Suprapubic skin (tissue), 4 donors: Measurements from ENCODE around the gene LMTK2. TPM values are rescaled to one million over a fixed set of nuclear protein-coding genes. Genes with fewer than 3 reads are reported as not detected.

ENCODE experiments used
- DNase-seq, 2 donors: peaks; one replicate each; pipeline ENCODE4 v3.0.0-alpha.2; 2019; ENCODE audit warnings: low spot score in 2 of 2
- H3K27ac ChIP-seq: fragments of 200-600 bp; sonication (generic); one replicate; pipeline ENCODE4 v1.5.1; 2019
- H3K27me3 ChIP-seq: fragments of 200-600 bp; sonication (generic); one replicate; pipeline ENCODE4 v1.5.1; 2019
- H3K36me3 ChIP-seq: fragments of 200-600 bp; sonication (generic); one replicate; pipeline ENCODE4 v1.5.1; 2019
- H3K4me1 ChIP-seq: fragments of 200-600 bp; sonication (generic); one replicate; pipeline ENCODE4 v1.5.1; 2019
- H3K4me3 ChIP-seq: fragments of 200-600 bp; sonication (generic); one replicate; pipeline ENCODE4 v1.5.1; 2019; ENCODE audit warnings: mild to moderate bottlenecking
- H3K9me3 ChIP-seq: fragments of 200-600 bp; sonication (generic); one replicate; pipeline ENCODE4 v1.5.1; 2019
- EP300 ChIP-seq: sonication (generic); formaldehyde crosslinking; IDR thresholded peaks from one replicate; pipeline ENCODE4 v1.6.1; 2017; ENCODE audit warnings: antibody characterized with exemption
- POLR2A ChIP-seq, 2 donors: fragments of 450-650 bp; IDR thresholded peaks; one replicate each; pipeline ENCODE4 v1.6.1; 2017; ENCODE audit warnings: antibody characterized with exemption in 2 of 2, mild to moderate bottlenecking in 2 of 2, moderate library complexity in 2 of 2
- POLR2AphosphoS5 ChIP-seq, 3 donors: sonication (generic); formaldehyde crosslinking; IDR thresholded peaks; one replicate each; pipeline ENCODE4 v1.6.1; 2017; ENCODE audit warnings: antibody characterized with exemption in 3 of 3
- WGBS: methylation state at CpG from one replicate; pipeline ENCODE4 v1.1.5; 2018; 5-methylcytosine and 5-hydroxymethylcytosine counted together
- total RNA-seq, 4 donors: library from RNA; depleted of rRNA; stranded (reverse); fragments of >200 nt; gene quantifications; one replicate each; pipeline ENCODE4 v1.1.0, GENCODE V29; 2016
- TF ChIP-seq, protein P1 (sequence below), 2 donors: fragments of 200-600 bp in 1 of 2; fragments of 450-650 bp in 1 of 2; sonication (generic) in 1 of 2; IDR thresholded peaks; one replicate each; pipeline ENCODE4 v1.5.1; 2016 to 2019; ENCODE audit warnings: antibody characterized with exemption in 2 of 2, mild to moderate bottlenecking in 1 of 2, moderate library complexity in 1 of 2

Gene LMTK2
- total RNA-seq, 4 donors from 2014 or later: 34.0 to 45.1 (median 39.8) TPM

DNA sequence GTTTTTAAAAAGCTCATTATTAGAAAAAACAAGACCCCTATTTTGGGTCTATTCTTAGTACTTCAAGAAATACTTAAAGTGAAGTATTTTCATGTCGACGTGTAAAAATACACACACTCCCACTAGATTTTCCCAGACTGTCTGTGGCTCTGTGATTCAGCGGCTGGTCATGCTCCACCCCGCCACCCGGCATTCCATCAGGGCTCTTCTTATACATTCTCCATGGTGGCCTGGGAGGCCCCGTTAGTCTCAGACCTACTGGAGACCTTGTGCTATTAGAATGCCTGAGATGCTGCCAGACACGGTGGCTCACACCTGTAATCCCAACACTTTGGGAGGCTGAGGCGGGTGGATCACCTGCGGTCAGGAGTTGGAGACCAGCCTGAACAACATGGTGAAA, 132.3 kb downstream of the LMTK2 start:
- H3K36me3 ChIP-seq: peaks cover 59% of the 10 kb centered on the region
- no peak for DNase-seq
- WGBS: 97% methylated on average over 9 of the region's 9 CpGs

DNA sequence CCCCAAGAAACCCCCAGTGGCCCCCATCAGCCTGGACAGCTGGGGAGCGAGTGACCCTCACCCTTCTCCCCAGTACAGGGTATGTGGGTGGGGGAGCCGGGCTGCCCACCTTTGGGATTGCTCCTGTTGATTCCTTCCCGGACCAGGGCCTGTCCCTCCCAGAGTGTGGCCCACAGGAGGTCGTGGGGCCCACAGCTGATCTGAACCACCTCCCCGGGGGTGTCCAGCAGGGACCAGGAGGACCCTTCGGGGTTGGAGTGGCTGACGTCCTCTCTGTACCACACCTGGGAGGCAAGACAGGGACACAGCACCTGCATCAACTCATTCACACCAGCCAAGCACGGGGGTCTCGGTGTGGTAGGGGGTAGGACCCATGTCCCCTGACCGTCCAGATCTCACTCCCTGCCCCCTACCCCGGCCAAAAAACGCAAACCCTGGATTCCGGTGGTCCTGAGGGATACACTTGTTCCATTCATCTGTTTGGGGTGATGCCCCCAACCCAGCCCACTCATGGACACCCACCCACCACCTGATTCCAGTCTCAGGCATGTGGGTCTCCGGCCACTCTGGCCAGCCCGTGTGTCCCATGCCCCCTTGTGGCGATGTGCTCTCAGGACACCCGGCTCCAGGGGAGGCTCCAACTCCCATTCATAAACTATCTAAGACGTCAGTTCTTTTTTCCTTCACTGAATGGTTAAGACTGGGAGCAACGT, 134.5 kb downstream of the LMTK2 start:
- DNase-seq: no peak
- Histone ChIP-seq H3K27ac (no peak overlapping the region), H3K27me3 (no peaks in the 10 kb centered on the region), H3K36me3 (peaks cover 66% of the 10 kb centered on the region), H3K4me1 (peaks cover 3% of the 10 kb centered on the region), H3K9me3 (no peaks in the 10 kb centered on the region), H3K4me3 (no peak overlapping the region)
- TF ChIP-seq, protein P1, sequence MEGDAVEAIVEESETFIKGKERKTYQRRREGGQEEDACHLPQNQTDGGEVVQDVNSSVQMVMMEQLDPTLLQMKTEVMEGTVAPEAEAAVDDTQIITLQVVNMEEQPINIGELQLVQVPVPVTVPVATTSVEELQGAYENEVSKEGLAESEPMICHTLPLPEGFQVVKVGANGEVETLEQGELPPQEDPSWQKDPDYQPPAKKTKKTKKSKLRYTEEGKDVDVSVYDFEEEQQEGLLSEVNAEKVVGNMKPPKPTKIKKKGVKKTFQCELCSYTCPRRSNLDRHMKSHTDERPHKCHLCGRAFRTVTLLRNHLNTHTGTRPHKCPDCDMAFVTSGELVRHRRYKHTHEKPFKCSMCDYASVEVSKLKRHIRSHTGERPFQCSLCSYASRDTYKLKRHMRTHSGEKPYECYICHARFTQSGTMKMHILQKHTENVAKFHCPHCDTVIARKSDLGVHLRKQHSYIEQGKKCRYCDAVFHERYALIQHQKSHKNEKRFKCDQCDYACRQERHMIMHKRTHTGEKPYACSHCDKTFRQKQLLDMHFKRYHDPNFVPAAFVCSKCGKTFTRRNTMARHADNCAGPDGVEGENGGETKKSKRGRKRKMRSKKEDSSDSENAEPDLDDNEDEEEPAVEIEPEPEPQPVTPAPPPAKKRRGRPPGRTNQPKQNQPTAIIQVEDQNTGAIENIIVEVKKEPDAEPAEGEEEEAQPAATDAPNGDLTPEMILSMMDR (IDR thresholded peaks at IDR 0.05): peak in 1 of 2 donors; percentile 56
- no peak for TF ChIP-seq EP300
- TF ChIP-seq POLR2A (IDR thresholded peaks at IDR 0.05): no peak
- 75% methylated on average over 12 of the region's 19 CpGs for WGBS

More for the DNA sequence above, 132.3 kb downstream of the LMTK2 start:
- Histone ChIP-seq H3K27ac (no peak overlapping the region), H3K27me3 (no peaks in the 10 kb centered on the region), H3K4me3 (no peak overlapping the region), H3K4me1 (no peaks in the 10 kb centered on the region), H3K9me3 (no peaks in the 10 kb centered on the region)
- TF ChIP-seq, protein P1 (IDR thresholded peaks at IDR 0.05): no peak
- no peak for TF ChIP-seq EP300
- no peak for TF ChIP-seq POLR2A (IDR thresholded peaks at IDR 0.05)
- TF ChIP-seq POLR2AphosphoS5 (IDR thresholded peaks at IDR 0.05): no peak

DNA sequence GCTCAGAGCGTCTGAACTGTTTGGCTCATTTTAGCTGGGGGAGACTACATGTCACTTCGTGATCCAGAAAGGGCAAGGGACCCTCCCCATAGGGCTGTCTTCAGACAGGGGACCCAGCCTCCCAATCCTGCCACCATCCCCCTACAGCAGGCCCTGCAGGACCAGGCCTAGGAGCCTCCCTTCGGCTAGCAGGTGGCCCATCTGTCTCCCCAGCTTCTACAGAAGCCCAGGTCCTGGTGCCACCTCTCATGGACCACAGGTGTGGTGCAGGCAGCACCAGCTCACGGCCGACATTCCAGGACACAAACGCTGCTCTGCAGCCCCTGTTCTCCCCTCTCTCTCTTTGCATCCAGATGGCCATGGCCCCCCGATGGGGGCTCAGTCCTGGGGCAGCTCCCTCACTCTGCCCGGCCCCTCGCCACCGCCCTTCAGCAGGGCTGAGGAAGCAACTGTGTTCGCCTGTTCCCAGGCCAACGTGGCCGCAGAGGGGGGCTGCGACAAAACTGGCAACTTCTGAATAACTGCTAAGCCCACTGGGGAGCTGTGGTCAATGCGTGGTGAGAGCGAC, 135.1 kb downstream of the LMTK2 start:
- H3K27ac ChIP-seq: no peak overlapping the region
- no peaks in the 10 kb centered on the region for H3K27me3 ChIP-seq
- H3K4me3 ChIP-seq: no peak overlapping the region
- H3K9me3 ChIP-seq: no peaks in the 10 kb centered on the region
- H3K36me3 ChIP-seq: peaks cover 66% of the 10 kb centered on the region
- 98% methylated on average over 14 of the region's 16 CpGs for WGBS
- peaks cover 3% of the 10 kb centered on the region for H3K4me1 ChIP-seq
- no peak for DNase-seq
- no peak for TF ChIP-seq EP300
- no peak for TF ChIP-seq POLR2AphosphoS5 (IDR thresholded peaks at IDR 0.05)
- TF ChIP-seq, protein P1 (IDR thresholded peaks at IDR 0.05): no peak
- TF ChIP-seq POLR2A (IDR thresholded peaks at IDR 0.05): no peak

DNA sequence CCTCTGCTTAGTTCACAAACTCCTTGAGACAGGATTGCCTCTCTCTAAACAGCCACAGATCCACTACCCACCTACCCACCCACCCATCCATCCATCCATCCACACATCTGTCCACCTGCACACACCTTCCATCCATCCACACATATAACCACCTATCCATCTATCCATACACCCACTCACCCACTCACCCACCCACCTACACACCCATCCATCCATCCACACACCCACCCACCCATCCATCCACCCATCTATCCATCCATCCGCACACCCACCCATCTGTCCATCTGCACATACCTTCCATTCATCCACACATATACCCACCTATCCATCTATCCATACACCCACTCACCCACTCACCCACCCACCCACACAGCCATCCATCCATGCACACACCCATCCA, 135.7 kb downstream of the LMTK2 start:
- peaks cover 3% of the 10 kb centered on the region for H3K4me1 ChIP-seq
- peaks cover 65% of the 10 kb centered on the region for H3K36me3 ChIP-seq
- no peak overlapping the region for H3K4me3 ChIP-seq
- no peak overlapping the region for H3K27ac ChIP-seq
- no peaks in the 10 kb centered on the region for H3K9me3 ChIP-seq
- DNase-seq: no peak
- H3K27me3 ChIP-seq: no peaks in the 10 kb centered on the region
- TF ChIP-seq POLR2A (IDR thresholded peaks at IDR 0.05) (no peak), POLR2AphosphoS5 (IDR thresholded peaks at IDR 0.05) (no peak), EP300 (no peak)
- TF ChIP-seq, protein P1 (IDR thresholded peaks at IDR 0.05): no peak
- 97% methylated on average over 1 of the region's 1 CpG for WGBS

DNA sequence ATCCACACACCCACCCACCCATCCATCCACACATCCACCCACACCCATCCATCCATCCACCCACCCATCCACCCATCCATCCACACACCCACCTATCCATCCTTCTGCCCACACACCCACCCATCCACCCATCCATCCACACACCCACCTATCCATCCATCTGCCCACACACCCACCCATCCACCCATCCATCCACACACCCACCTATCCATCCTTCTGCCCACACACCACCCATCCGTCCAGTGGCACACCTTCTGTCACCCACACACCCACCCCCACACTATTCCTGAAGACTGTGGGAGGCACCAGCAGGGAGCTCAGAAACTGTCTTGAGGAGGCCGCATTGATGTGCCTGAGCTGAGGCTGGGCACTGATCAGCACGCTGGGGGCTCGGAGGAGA, 136.3 kb downstream of the LMTK2 start:
- TF ChIP-seq POLR2A (IDR thresholded peaks at IDR 0.05) (no peak), EP300 (no peak), POLR2AphosphoS5 (IDR thresholded peaks at IDR 0.05) (no peak)
- TF ChIP-seq, protein P1 (IDR thresholded peaks at IDR 0.05): no peak
- Histone ChIP-seq H3K36me3 (peaks cover 59% of the 10 kb centered on the region), H3K9me3 (no peaks in the 10 kb centered on the region), H3K4me1 (peaks cover 3% of the 10 kb centered on the region), H3K27me3 (no peaks in the 10 kb centered on the region), H3K27ac (no peak overlapping the region), H3K4me3 (no peak overlapping the region)
- DNase-seq: no peak
- 93% methylated on average over 4 of the region's 4 CpGs for WGBS
